CD4-positive, alpha-beta memory T cell (primary cell): ENCODE measurements around the gene ZNF618. TPM values are rescaled to one million over a fixed set of nuclear protein-coding genes. Genes with fewer than 3 reads are reported as not detected.
"Not testable (repeated sequence)": the region's sequence is repeated elsewhere in the genome, so short reads cannot be mapped to it uniquely, and the experiment has no call there.

Source experiments
- CTCF ChIA-PET: fragments of 350-600 bp; sonication (Branson Sonifier 250); formaldehyde crosslinking; loops from one replicate; lab custom pipeline; 2021; ENCODE audit warnings: inconsistent platforms; ENCODE audit not compliant: partially characterized antibody; lab: Charles Lee
- POLR2A ChIA-PET: fragments of 350-600 bp; sonication (Branson Sonifier 250); formaldehyde crosslinking; loops from one replicate; lab custom pipeline; 2021; ENCODE audit not compliant: partially characterized antibody; lab: Charles Lee
- DNase-seq, 5 donors: peaks; one replicate each; pipeline versions ENCODE4 v3.0.0 to v3.0.0-alpha.2; 2020 to 2022; ENCODE audit warnings: mixed read lengths in 1 of 5
- H3K27ac ChIP-seq: one replicate; pipeline ENCODE4 v1.7.0; 2013; ENCODE audit warnings: low read depth, low read length
- H3K27me3 ChIP-seq: 2 replicates; pipeline ENCODE4 v1.7.0; 2013; ENCODE audit warnings: mild to moderate bottlenecking, low read length, moderate library complexity; ENCODE audit not compliant: insufficient read depth
- H3K36me3 ChIP-seq: 2 replicates; pipeline ENCODE4 v1.7.0; 2013; ENCODE audit warnings: mild to moderate bottlenecking, low read length, moderate library complexity; ENCODE audit not compliant: insufficient read depth
- H3K4me1 ChIP-seq: 2 replicates; pipeline ENCODE4 v1.7.0; 2013; ENCODE audit warnings: mild to moderate bottlenecking, low read length, moderate library complexity; ENCODE audit not compliant: insufficient read depth
- H3K4me3 ChIP-seq, 2 donors: one replicate each; pipeline ENCODE4 v1.7.0; 2013; ENCODE audit warnings: low read length in 2 of 2, mild to moderate bottlenecking in 1 of 2
- H3K9me3 ChIP-seq, 2 donors: one replicate each; pipeline ENCODE4 v1.7.0; 2013; ENCODE audit warnings: low read length in 2 of 2, control low read depth in 1 of 2; ENCODE audit not compliant: control insufficient read depth in 1 of 2
- H3K27ac Mint-ChIP-seq, 7 donors: one replicate each; pipeline ENCODE4 v1.8.0; 2020 to 2021; ENCODE audit warnings: mixed read lengths in 7 of 7, mild to moderate bottlenecking in 6 of 7, inconsistent platforms in 3 of 7, moderate library complexity in 3 of 7
- H3K27me3 Mint-ChIP-seq, 2 donors: one replicate each; pipeline ENCODE4 v1.8.0; 2020 to 2021; ENCODE audit warnings: mixed read lengths in 2 of 2
- H3K36me3 Mint-ChIP-seq, 2 donors: one replicate each; pipeline ENCODE4 v1.8.0; 2020 to 2021; ENCODE audit warnings: mixed read lengths in 2 of 2, inconsistent platforms in 1 of 2, mild to moderate bottlenecking in 1 of 2
- H3K4me1 Mint-ChIP-seq, 4 donors: one replicate each; pipeline ENCODE4 v1.8.0; 2020 to 2021; ENCODE audit warnings: mixed read lengths in 4 of 4, mild to moderate bottlenecking in 1 of 4
- H3K4me3 Mint-ChIP-seq, 8 donors: one replicate each; pipeline ENCODE4 v1.8.0; 2020 to 2021; ENCODE audit warnings: mixed read lengths in 8 of 8, mild to moderate bottlenecking in 7 of 8, moderate library complexity in 6 of 8, inconsistent platforms in 3 of 8
- H3K9me3 Mint-ChIP-seq, 8 donors: one replicate each; pipeline ENCODE4 v1.8.0; 2020 to 2021; ENCODE audit warnings: mixed read lengths in 8 of 8, mild to moderate bottlenecking in 5 of 8, inconsistent platforms in 3 of 8, moderate library complexity in 1 of 8
- intact Hi-C: fragments of 100-400 bp; cut with micrococcal nuclease; formaldehyde crosslinking; loops from one replicate; pipeline ENCODE4 v1.15.1; 2023
- polyA plus RNA-seq, 2 donors: library from polyadenylated mRNA; unstranded; fragments of 300-500 nt; fragmentation: Illumina TruSeq; gene quantifications; one replicate each; pipeline ENCODE4 v1.2.3, GENCODE V29; 2021
- total RNA-seq, 2 experiments: library from RNA; stranded (reverse); gene quantifications; one replicate each; pipeline ENCODE4 v1.2.3, GENCODE V29; 2021

Gene ZNF618
- total and polyA plus RNA-seq, 4 experiments from 2014 or later, result 0.79 to 1.7 (median 0.80) TPM; not detected in 1

GRCh38 chr9:114081441-114082016 lies 205.4 kb downstream of the ZNF618 start:
- Mint-ChIP-seq H3K9me3 (peaks cover 0 to 2% (median 0%) of the 10 kb centered on the region in 8 donors), H3K36me3 (no peaks in the 10 kb centered on the region), H3K27me3 (peaks cover 5 to 10% of the 10 kb centered on the region in 2 donors), H3K27ac (no peak overlapping the region), H3K4me1 (peaks cover 0 to 4% (median 2%) of the 10 kb centered on the region in 4 donors), H3K4me3 (no peak overlapping the region)
- Histone ChIP-seq H3K4me1 (no peaks in the 10 kb centered on the region), H3K9me3 (no peaks in the 10 kb centered on the region), H3K4me3 (no peak overlapping the region), H3K27me3 (no peaks in the 10 kb centered on the region), H3K36me3 (no peaks in the 10 kb centered on the region), H3K27ac (no peak overlapping the region)
- ChIA-PET POLR2A (no interaction called here), CTCF (interaction anchor here (0.7 to 4.1 kb wide), 9 partner anchors 9 to 211 kb away, joined by 3 to 47 read pairs (median 18); partner anchors contain the start of gene KIF12)
- DNase-seq, result no peak
- intact Hi-C loops, result no loop called here

GRCh38 chr9:114082017-114082762 lies 206.1 kb downstream of the ZNF618 start:
- Histone ChIP-seq H3K9me3 (no peaks in the 10 kb centered on the region), H3K27ac (no peak overlapping the region), H3K4me3 (no peak overlapping the region), H3K4me1 (no peaks in the 10 kb centered on the region), H3K36me3 (no peaks in the 10 kb centered on the region), H3K27me3 (no peaks in the 10 kb centered on the region)
- H3K9me3 Mint-ChIP-seq, result peaks cover 0 to 2% (median 0%) of the 10 kb centered on the region in 8 donors
- POLR2A ChIA-PET, result no interaction called here
- H3K4me1 Mint-ChIP-seq, result peaks cover 0 to 4% (median 2%) of the 10 kb centered on the region in 4 donors
- no peak overlapping the region for H3K27ac Mint-ChIP-seq
- no peak overlapping the region for H3K4me3 Mint-ChIP-seq
- CTCF ChIA-PET, result interaction anchor here (0.7 to 4.1 kb wide), 14 partner anchors 10 to 227 kb away, joined by 3 to 47 read pairs (median 5); partner anchors contain the start of genes COL27A1 and KIF12
- intact Hi-C loops, result no loop called here
- no peaks in the 10 kb centered on the region for H3K36me3 Mint-ChIP-seq
- peak; percentile 61 to 68 (median 66) for DNase-seq
- H3K27me3 Mint-ChIP-seq, result peaks cover under 1 to 5% of the 10 kb centered on the region in 2 donors

- POLR2A ChIA-PET, H3K36me3 ChIP-seq, H3K4me1 Mint-ChIP-seq, H3K27me3 Mint-ChIP-seq, H3K9me3 Mint-ChIP-seq, H3K36me3 Mint-ChIP-seq, H3K4me3 Mint-ChIP-seq, H3K4me1 ChIP-seq, H3K4me3 ChIP-seq, H3K27me3 ChIP-seq, DNase-seq, intact Hi-C loops, H3K27ac Mint-ChIP-seq, H3K9me3 ChIP-seq, H3K27ac ChIP-seq: not testable (repeated sequence)
- CTCF ChIA-PET, result interaction anchor here (0.7 to 4.1 kb wide), 14 partner anchors 10 to 659 kb away, joined by 3 to 47 read pairs (median 5); partner anchors contain the start of genes COL27A1 and KIF12
Measured at GRCh38 chr9:114082763-114083412, 206.8 kb downstream of the ZNF618 start.

DNA sequence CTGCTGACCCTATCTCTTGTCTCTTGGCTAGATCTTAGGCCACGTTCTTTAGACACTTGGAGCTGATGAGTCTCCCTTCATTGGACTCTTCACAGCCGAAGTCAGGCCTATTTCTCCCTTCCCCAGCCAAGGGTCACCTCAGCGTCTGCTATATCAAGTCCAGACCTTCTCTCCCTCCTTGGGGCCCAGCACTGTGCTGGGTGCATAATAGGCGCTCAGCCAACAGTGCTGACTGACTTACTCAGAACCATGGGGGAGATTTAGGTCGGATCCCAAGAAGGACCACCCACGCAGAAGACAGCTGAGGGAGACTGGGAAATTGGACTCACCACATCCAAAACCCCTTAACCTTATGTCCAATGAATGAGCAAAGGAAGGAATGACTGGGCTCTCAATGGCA lies 207.6 kb downstream of the ZNF618 start:
- no peak for DNase-seq
- Histone ChIP-seq H3K4me1 (no peaks in the 10 kb centered on the region), H3K27ac (no peak overlapping the region), H3K9me3 (no peaks in the 10 kb centered on the region), H3K27me3 (no peaks in the 10 kb centered on the region), H3K36me3 (no peaks in the 10 kb centered on the region), H3K4me3 (no peak overlapping the region)
- CTCF ChIA-PET, result interaction anchor here (0.7 to 4.1 kb wide), 14 partner anchors 10 to 658 kb away, joined by 3 to 47 read pairs (median 5); partner anchors contain the start of gene KIF12
- intact Hi-C loops, result no loop called here
- Mint-ChIP-seq H3K27ac (no peak overlapping the region), H3K4me3 (no peak overlapping the region), H3K36me3 (no peaks in the 10 kb centered on the region), H3K9me3 (peaks cover 0 to 2% (median 0%) of the 10 kb centered on the region in 8 donors), H3K4me1 (peaks cover 0 to 4% (median 2%) of the 10 kb centered on the region in 4 donors), H3K27me3 (peaks cover 0 to 6% of the 10 kb centered on the region in 2 donors)
- POLR2A ChIA-PET, result no interaction called here

DNA sequence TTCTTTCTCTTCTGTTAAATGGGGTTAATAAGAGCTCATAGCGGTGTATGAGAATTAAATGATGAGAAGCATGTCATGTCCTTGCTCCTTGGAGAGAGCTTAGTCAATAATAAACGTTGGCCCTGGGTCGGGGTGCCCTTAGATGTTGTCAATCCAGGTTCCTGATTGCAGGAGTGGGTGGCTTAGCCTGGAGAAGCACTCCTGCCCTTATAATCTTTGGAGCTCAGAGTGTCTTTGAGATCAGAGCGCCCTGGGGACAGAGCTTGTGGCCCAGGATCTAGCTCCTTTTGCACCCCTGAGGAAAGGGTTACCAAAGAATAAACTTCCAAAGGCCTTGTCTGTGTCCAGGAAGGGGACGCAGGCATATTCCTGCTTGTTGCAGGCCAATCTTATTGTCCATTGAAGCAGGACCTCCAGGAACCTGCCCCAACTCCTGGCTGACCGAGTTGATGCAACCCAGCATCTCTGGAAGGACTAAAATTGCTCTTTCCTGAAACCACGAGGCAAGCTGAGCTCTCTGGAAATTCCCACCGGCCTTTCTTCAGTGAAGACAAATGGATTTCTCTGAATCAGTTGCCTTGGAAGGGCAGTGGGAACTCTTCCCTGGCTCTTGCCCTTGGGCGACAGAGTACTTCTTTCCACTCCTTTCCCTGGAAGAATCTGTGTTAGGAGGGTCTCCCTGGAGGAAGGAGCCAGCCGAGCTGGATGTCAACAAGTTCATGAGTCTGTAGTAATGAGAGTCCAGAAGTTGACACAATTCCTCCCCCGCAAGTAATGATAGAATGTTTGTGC lies 208.4 kb downstream of the ZNF618 start:
- no peak overlapping the region for H3K4me3 ChIP-seq
- intact Hi-C loops, result no loop called here
- H3K9me3 ChIP-seq, result no peaks in the 10 kb centered on the region
- H3K4me1 ChIP-seq, result no peaks in the 10 kb centered on the region
- H3K27ac ChIP-seq, result no peak overlapping the region
- DNase-seq, result no peak
- Mint-ChIP-seq H3K27me3 (peaks cover under 1 to 7% of the 10 kb centered on the region in 2 donors), H3K4me1 (peaks cover 0 to 4% (median 2%) of the 10 kb centered on the region in 4 donors), H3K36me3 (no peaks in the 10 kb centered on the region), H3K4me3 (no peak overlapping the region), H3K27ac (no peak overlapping the region), H3K9me3 (peaks cover 0 to 2% (median 0%) of the 10 kb centered on the region in 8 donors)
- ChIA-PET CTCF (interaction anchor here (1.0 to 4.1 kb wide), 8 partner anchors 10 to 208 kb away, joined by 3 to 47 read pairs (median 22); partner anchors contain the start of gene KIF12), POLR2A (no interaction called here)
- no peaks in the 10 kb centered on the region for H3K36me3 ChIP-seq
- no peaks in the 10 kb centered on the region for H3K27me3 ChIP-seq

DNA sequence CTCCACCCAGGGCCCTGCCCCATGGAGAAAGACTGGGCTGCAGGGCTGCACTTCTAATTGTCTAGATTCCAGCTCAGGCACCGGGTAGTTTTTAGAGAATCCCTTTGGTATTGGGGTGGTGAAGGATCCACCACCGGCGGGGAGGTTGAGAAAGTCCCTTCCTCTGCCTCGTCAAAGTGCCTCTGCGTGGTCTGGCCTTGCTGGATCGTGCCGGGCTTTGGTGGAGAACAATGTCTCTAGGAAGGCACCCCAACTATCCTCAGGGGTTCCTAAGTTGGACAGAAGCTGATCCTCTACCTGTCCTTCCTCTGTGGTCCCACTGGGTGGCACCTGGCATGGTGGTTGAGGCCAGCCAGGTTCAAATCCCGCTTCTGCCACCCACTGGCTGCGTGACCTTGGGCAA lies 209.3 kb downstream of the ZNF618 start:
- no peak overlapping the region for H3K4me3 Mint-ChIP-seq
- no peaks in the 10 kb centered on the region for H3K27me3 ChIP-seq
- no peaks in the 10 kb centered on the region for H3K9me3 ChIP-seq
- CTCF ChIA-PET, result interaction anchor here (4.1 kb wide), 1 partner anchor 9 kb away, joined by 37 read pairs; no protein-coding TSS in a partner anchor
- peaks cover 3 to 10% of the 10 kb centered on the region in 2 donors for H3K27me3 Mint-ChIP-seq
- H3K27ac Mint-ChIP-seq, result no peak overlapping the region
- H3K4me3 ChIP-seq, result no peak overlapping the region
- H3K27ac ChIP-seq, result no peak overlapping the region
- intact Hi-C loops, result no loop called here
- no peaks in the 10 kb centered on the region for H3K4me1 ChIP-seq
- no peaks in the 10 kb centered on the region for H3K36me3 Mint-ChIP-seq
- no peak for DNase-seq
- H3K4me1 Mint-ChIP-seq, result peaks cover 0 to 4% (median 2%) of the 10 kb centered on the region in 4 donors
- peaks cover 0 to 2% (median 0%) of the 10 kb centered on the region in 8 donors for H3K9me3 Mint-ChIP-seq
- POLR2A ChIA-PET, result no interaction called here
- H3K36me3 ChIP-seq, result no peaks in the 10 kb centered on the region
